ENCODE measurements around the gene OR4D6.
"Not testable (repeated sequence)": the region's sequence is repeated elsewhere in the genome, so short reads cannot be mapped to it uniquely, and the experiment has no call there.

Gene OR4D6

GRCh38 chr11:59456661-59457060 lies at the start of gene OR4D6:
Gene OR4D6 (plus strand): TSS chr11:59456961. CDS start chr11:59456961, 0 bp downstream.
- DNase-seq (ENCODE audit: low spot score) (no peak), FAIRE-seq (no peak)

- no peak for FAIRE-seq
- DNase-seq (ENCODE audit: low spot score), result no peak
Observed at GRCh38 chr11:59413646-59414045, 43.1 kb upstream of the OR4D6 start.

GRCh38 chr11:59415111-59415510 lies 41.6 kb upstream of the OR4D6 start:
- DNase-seq (ENCODE audit: low spot score), result no peak

GRCh38 chr11:59416613-59417012 lies 40.1 kb upstream of the OR4D6 start:
- no peak for DNase-seq (ENCODE audit: low spot score)
- no peak for FAIRE-seq

More at GRCh38 chr11:59415111-59415510, 41.6 kb upstream of the OR4D6 start:
- FAIRE-seq, result no peak

- FAIRE-seq (no peak), DNase-seq (ENCODE audit: low spot score) (no peak)
Observed at GRCh38 chr11:59417023-59417422, 39.7 kb upstream of the OR4D6 start.

- FAIRE-seq (no peak), DNase-seq (ENCODE audit: low spot score) (no peak)
Observed at GRCh38 chr11:59418156-59418555, 38.6 kb upstream of the OR4D6 start.

GRCh38 chr11:59423835-59424234 lies 32.9 kb upstream of the OR4D6 start:
- FAIRE-seq (no peak), DNase-seq (ENCODE audit: low spot score) (no peak)

- no peak for FAIRE-seq
- no peak for DNase-seq (ENCODE audit: low spot score)
Observed at GRCh38 chr11:59425131-59425530, 31.6 kb upstream of the OR4D6 start.

GRCh38 chr11:59426361-59427067 lies 30.2 kb upstream of the OR4D6 start, which contains the start of gene OR5A2:
Gene OR5A2 (minus strand): TSS chr11:59426413. CDS start chr11:59422953, 3,460 bp downstream.
- FAIRE-seq, result no peak
- DNase-seq (ENCODE audit: low spot score), result no peak

- DNase-seq (ENCODE audit: low spot score) (no peak), FAIRE-seq (no peak)
Observed at GRCh38 chr11:59427068-59427382, 29.7 kb upstream of the OR4D6 start.

- DNase-seq (ENCODE audit: low spot score) (peak; percentile 16), FAIRE-seq (no peak)
Observed at GRCh38 chr11:59429924-59430516, 26.7 kb upstream of the OR4D6 start.

- FAIRE-seq (no peak), DNase-seq (ENCODE audit: low spot score) (no peak)
Observed at GRCh38 chr11:59436169-59436568, 20.6 kb upstream of the OR4D6 start, which contains the start of gene OR5A1. Gene OR5A1 (plus strand): TSS chr11:59436469. CDS start chr11:59443169, 6,700 bp downstream.

- no peak for FAIRE-seq
- no peak for DNase-seq (ENCODE audit: low spot score)
Observed at GRCh38 chr11:59437770-59438169, 19.0 kb upstream of the OR4D6 start.

GRCh38 chr11:59445624-59446023 lies 11.1 kb upstream of the OR4D6 start:
- not testable (repeated sequence) for DNase-seq (ENCODE audit: low spot score); FAIRE-seq

GRCh38 chr11:59448484-59448883 lies 8.3 kb upstream of the OR4D6 start:
- DNase-seq (ENCODE audit: low spot score) (no peak), FAIRE-seq (no peak)

GRCh38 chr11:59459916-59460315 lies 3.2 kb downstream of the OR4D6 start:
- FAIRE-seq (no peak), DNase-seq (ENCODE audit: low spot score) (no peak)

- DNase-seq (ENCODE audit: low spot score) (no peak), FAIRE-seq (no peak)
Observed at GRCh38 chr11:59463190-59463641, 6.5 kb downstream of the OR4D6 start.

GRCh38 chr11:59473015-59473414 lies 16.3 kb downstream of the OR4D6 start, which contains the start of gene OR4D10:
Gene OR4D10 (plus strand): TSS chr11:59473315. CDS start chr11:59477430, 4,115 bp downstream.
- no peak for FAIRE-seq
- no peak for DNase-seq (ENCODE audit: low spot score)

GRCh38 chr11:59475176-59475575 lies 18.4 kb downstream of the OR4D6 start:
- FAIRE-seq (no peak), DNase-seq (ENCODE audit: low spot score) (no peak)

- FAIRE-seq, result no peak
- no peak for DNase-seq (ENCODE audit: low spot score)
Observed at GRCh38 chr11:59479906-59480305, 23.1 kb downstream of the OR4D6 start.

GRCh38 chr11:59480359-59480758 lies 23.6 kb downstream of the OR4D6 start:
- FAIRE-seq (no peak), DNase-seq (ENCODE audit: low spot score) (no peak)

- DNase-seq (ENCODE audit: low spot score) (no peak), FAIRE-seq (no peak)
Observed at GRCh38 chr11:59501931-59502330, 45.2 kb downstream of the OR4D6 start.

- FAIRE-seq, result no peak
- no peak for DNase-seq (ENCODE audit: low spot score)
Observed at GRCh38 chr11:59503276-59503675, 46.5 kb downstream of the OR4D6 start, which contains the start of gene OR4D11. Gene OR4D11 (plus strand): TSS chr11:59503576. CDS start chr11:59503576, 0 bp downstream.

All from RCC 7860 (cell line).